K562 (cell line): ENCODE data around the gene REEP6. TPM values are rescaled to one million over a fixed set of nuclear protein-coding genes. Genes with fewer than 3 reads are reported as not detected.

Source experiments
- BMI1 ChIP-seq: fragments of 150-350 bp; IDR thresholded peaks from 2 replicates; pipeline ENCODE4 v1.6.1; 2014; ENCODE audit warnings: low read length
- CBFA2T3 ChIP-seq: fragments of 450-650 bp; IDR thresholded peaks from 2 replicates; pipeline ENCODE4 v1.6.1; 2017
- CBX3 ChIP-seq, 2 experiments: IDR thresholded peaks; 1 replicate in 1 of 2; 2 replicates in 1 of 2; pipeline ENCODE4 v1.6.1; 2012; ENCODE audit warnings: inconsistent platforms in 2 of 2, low read length in 2 of 2, borderline replicate concordance in 1 of 2, control low read depth in 1 of 2
- CC2D1A ChIP-seq: fragments of 450-650 bp; IDR thresholded peaks from 2 replicates; pipeline ENCODE4 v1.6.1; 2017; ENCODE audit warnings: mild to moderate bottlenecking
- DEAF1 ChIP-seq: fragments of 450-650 bp; formaldehyde crosslinking; IDR thresholded peaks from 2 replicates; pipeline ENCODE4 v1.4.0; 2020; ENCODE audit warnings: mild to moderate bottlenecking, moderate library complexity
- GTF2A2 ChIP-seq: IDR thresholded peaks from 2 replicates; pipeline ENCODE4 v1.6.1; 2016; ENCODE audit warnings: mild to moderate bottlenecking, missing genetic modification characterization, missing compliant biosample characterization
- HDAC2 ChIP-seq: fragments of 450-650 bp; IDR thresholded peaks from 2 replicates; pipeline ENCODE4 v1.6.1; 2016; ENCODE audit warnings: mild to moderate bottlenecking
- HMG20B ChIP-seq: fragments of 250-450 bp; sonication (Bioruptor Pico); IDR thresholded peaks from 2 replicates; pipeline ENCODE4 v1.5.0; 2021; ENCODE audit warnings: mild to moderate bottlenecking
- KLF1 ChIP-seq: fragments of 450-650 bp; IDR thresholded peaks from 2 replicates; pipeline ENCODE4 v1.6.1; 2016; ENCODE audit warnings: missing genetic modification characterization, missing compliant biosample characterization
- KLF13 ChIP-seq: fragments of 450-650 bp; IDR thresholded peaks from 2 replicates; pipeline ENCODE4 v1.6.1; 2016; ENCODE audit warnings: missing genetic modification characterization, low read depth, mild to moderate bottlenecking, missing compliant biosample characterization, moderate library complexity, borderline replicate concordance
- MEIS2 ChIP-seq: fragments of 450-650 bp; IDR thresholded peaks from 2 replicates; pipeline ENCODE4 v1.6.1; 2014; ENCODE audit warnings: mild to moderate bottlenecking; ENCODE audit not compliant: partially characterized antibody
- MITF ChIP-seq: IDR thresholded peaks from 2 replicates; pipeline ENCODE4 v1.6.1; 2014; ENCODE audit warnings: antibody characterized with exemption
- PHB ChIP-seq: fragments of 250-450 bp; sonication (Bioruptor Pico); IDR thresholded peaks from 2 replicates; pipeline ENCODE4 v1.5.0; 2021
- SIX5 ChIP-seq, 2 experiments: IDR thresholded peaks; 2 replicates each; pipeline ENCODE4 v1.6.1; 2011; ENCODE audit warnings: low read length in 2 of 2, borderline replicate concordance in 1 of 2, low read depth in 1 of 2, mild to moderate bottlenecking in 1 of 2, moderate library complexity in 1 of 2; ENCODE audit not compliant: insufficient read depth in 1 of 2
- SMARCE1 ChIP-seq: fragments of 450-650 bp; IDR thresholded peaks from 2 replicates; pipeline ENCODE4 v1.7.1; 2016; ENCODE audit warnings: mild to moderate bottlenecking
- ZNF316 ChIP-seq: fragments of 450-650 bp; IDR thresholded peaks from 2 replicates; pipeline ENCODE4 v1.6.1; 2016
- ZNF436 ChIP-seq: fragments of 250-450, 450-650 bp; sonication (Bioruptor Pico); formaldehyde crosslinking; IDR thresholded peaks from 2 replicates; pipeline ENCODE4 v1.7.0; 2020; ENCODE audit warnings: mild to moderate bottlenecking
- ZNF717 ChIP-seq: fragments of 250-450 bp; sonication (Bioruptor Pico); IDR thresholded peaks from 2 replicates; pipeline ENCODE4 v1.5.0; 2021
- polyA plus RNA-seq, 8 experiments: library from polyadenylated mRNA; depleted of rRNA in 4 of 8; stranded (reverse) in 5 of 8; unstranded in 3 of 8; fragments of >200 nt; fragmentation: Nextera tagmentation in 2 of 8; fragmentation: Illumina TruSeq in 1 of 8; extraction: Ambion mirVana in 2 of 8; extraction: Trizol in 1 of 8; gene quantifications; 2 replicates each; pipeline versions ENCODE4 v1.2.1 to v1.2.3, GENCODE V29; 2011 to 2014; ENCODE audit warnings: inconsistent platforms in 1 of 8, missing spikeins in 1 of 8
- total RNA-seq, 7 experiments: library from RNA; depleted of rRNA in 6 of 7; stranded (reverse); fragments of >200 nt in 6 of 7; fragmentation: Illumina TruSeq in 2 of 7; extraction: Trizol in 2 of 7; gene quantifications; 2 replicates each; pipeline versions ENCODE4 v1.2.1 to v1.2.3, GENCODE V29; 2011 to 2021; ENCODE audit warnings: low replicate concordance in 1 of 7
- TF ChIP-seq, protein P1 (sequence below): sonication (generic); formaldehyde crosslinking; IDR thresholded peaks from 2 replicates; pipeline ENCODE4 v1.8.1; 2023; ENCODE audit warnings: mild to moderate bottlenecking, missing genetic modification reagents
- TF ChIP-seq, protein P2 (sequence below): sonication (generic); formaldehyde crosslinking; IDR thresholded peaks from 2 replicates; pipeline ENCODE4 v1.8.1; 2023; ENCODE audit warnings: mild to moderate bottlenecking, missing genetic modification reagents, moderate library complexity
- TF ChIP-seq, protein P3 (sequence below): IDR thresholded peaks from 2 replicates; pipeline ENCODE4 v1.6.1; 2011; ENCODE audit not compliant: insufficient read length; ENCODE audit errors: extremely low read depth

REEP6 gene
- total and polyA plus RNA-seq, 9 of the 15 experiments (the other 6 are each of a cell fraction or from before 2014, with no cell fraction given): 1.2 to 64.2 (median 12.7) TPM

- peak; percentile 73 for TF ChIP-seq MEIS2
- peak; percentile 46; the same call in 1 of the 2 replicates for TF ChIP-seq HDAC2
- TF ChIP-seq, protein P1, sequence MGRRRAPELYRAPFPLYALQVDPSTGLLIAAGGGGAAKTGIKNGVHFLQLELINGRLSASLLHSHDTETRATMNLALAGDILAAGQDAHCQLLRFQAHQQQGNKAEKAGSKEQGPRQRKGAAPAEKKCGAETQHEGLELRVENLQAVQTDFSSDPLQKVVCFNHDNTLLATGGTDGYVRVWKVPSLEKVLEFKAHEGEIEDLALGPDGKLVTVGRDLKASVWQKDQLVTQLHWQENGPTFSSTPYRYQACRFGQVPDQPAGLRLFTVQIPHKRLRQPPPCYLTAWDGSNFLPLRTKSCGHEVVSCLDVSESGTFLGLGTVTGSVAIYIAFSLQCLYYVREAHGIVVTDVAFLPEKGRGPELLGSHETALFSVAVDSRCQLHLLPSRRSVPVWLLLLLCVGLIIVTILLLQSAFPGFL (CRISPR knock-in tag): peak; percentile 90; the same call in 1 of the 2 replicates
- TF ChIP-seq KLF1: peak; percentile 57; the same call in 1 of the 2 replicates
- TF ChIP-seq, protein P2, sequence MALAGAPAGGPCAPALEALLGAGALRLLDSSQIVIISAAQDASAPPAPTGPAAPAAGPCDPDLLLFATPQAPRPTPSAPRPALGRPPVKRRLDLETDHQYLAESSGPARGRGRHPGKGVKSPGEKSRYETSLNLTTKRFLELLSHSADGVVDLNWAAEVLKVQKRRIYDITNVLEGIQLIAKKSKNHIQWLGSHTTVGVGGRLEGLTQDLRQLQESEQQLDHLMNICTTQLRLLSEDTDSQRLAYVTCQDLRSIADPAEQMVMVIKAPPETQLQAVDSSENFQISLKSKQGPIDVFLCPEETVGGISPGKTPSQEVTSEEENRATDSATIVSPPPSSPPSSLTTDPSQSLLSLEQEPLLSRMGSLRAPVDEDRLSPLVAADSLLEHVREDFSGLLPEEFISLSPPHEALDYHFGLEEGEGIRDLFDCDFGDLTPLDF (CRISPR knock-in tag): peak; percentile 67; the same call in 1 of the 2 replicates
- TF ChIP-seq, protein P3, sequence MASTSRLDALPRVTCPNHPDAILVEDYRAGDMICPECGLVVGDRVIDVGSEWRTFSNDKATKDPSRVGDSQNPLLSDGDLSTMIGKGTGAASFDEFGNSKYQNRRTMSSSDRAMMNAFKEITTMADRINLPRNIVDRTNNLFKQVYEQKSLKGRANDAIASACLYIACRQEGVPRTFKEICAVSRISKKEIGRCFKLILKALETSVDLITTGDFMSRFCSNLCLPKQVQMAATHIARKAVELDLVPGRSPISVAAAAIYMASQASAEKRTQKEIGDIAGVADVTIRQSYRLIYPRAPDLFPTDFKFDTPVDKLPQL: no peak
- no peak for TF ChIP-seq SIX5 (IDR thresholded peaks at IDR 0.05; ENCODE audit: borderline replicate concordance in 1 of 2, insufficient read depth in 1 of 2, low read depth in 1 of 2, low read length in 2 of 2)
- TF ChIP-seq HMG20B (CRISPR knock-in tag): no peak
- TF ChIP-seq BMI1: no peak
- TF ChIP-seq CBFA2T3: no peak
- TF ChIP-seq CBX3 (IDR thresholded peaks at IDR 0.05; ENCODE audit: borderline replicate concordance in 1 of 2, low read length in 2 of 2): peak in 1 of 2 experiments; percentile 70; a peak in 1 of 3 replicates
- no peak for TF ChIP-seq CC2D1A
- TF ChIP-seq SMARCE1: no peak
- 0 out of 2 replicates have a peak, but pooled peaks have one; percentile 28 for TF ChIP-seq KLF13 (tag)
- no peak for TF ChIP-seq ZNF316
- 0 out of 2 replicates have a peak, but pooled peaks have one; percentile 22 for TF ChIP-seq DEAF1 (CRISPR knock-in tag)
- no peak for TF ChIP-seq GTF2A2 (tag)
- peak; percentile 50 for TF ChIP-seq MITF
- TF ChIP-seq PHB (CRISPR knock-in tag): no peak
- no peak for TF ChIP-seq ZNF436 (CRISPR knock-in tag)
- TF ChIP-seq ZNF717: no peak
Observed at GRCh38 chr19:1503089-1503924, 12.3 kb downstream of the REEP6 start (continued).
